ENCODE data around the gene FAM117B.

Gene FAM117B

DNA sequence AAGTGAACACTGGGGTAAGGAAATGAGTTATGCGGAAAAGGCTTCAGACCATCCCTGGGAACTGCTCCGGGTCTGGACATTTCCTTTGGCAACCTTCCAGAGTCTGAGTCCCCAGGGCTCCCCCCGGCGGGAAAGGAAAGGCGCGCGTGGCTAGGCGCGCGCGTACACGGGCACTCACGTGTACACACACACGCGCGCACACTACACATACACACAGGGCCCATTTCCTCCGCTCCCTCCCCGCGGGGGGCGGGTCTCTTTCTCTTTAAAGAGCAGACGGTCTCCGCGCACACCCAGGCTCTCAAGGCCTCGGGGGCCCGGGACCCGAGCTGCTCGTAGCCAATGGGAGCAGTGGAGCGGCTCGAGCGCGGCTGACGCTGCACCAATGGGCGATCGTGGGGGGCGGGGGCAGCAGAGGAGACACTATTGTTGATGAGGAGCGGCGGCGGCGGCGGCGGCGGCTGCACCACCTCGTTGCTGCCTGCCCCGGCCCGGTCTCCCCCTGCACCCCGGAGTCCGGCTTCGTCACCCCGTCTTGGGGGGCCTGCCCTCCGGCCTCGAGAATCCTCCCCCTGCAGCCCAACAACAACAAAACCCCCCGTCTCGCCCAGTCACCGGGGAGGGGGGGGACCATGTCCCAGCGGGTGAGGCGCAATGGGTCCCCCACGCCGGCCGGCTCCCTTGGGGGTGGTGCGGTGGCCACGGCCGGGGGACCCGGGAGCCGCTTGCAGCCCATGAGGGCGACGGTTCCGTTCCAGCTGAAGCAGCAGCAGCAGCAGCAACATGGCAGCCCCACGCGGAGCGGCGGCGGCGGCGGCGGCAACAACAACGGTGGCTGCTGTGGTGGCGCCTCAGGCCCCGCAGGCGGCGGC is at the start of gene FAM117B:
Gene FAM117B (plus strand): TSS at position 414 of the 872 bp plus-strand sequence. CDS start 219 bp downstream, at position 633.
- H3K27ac ChIP-seq, result peak within 1 kb of the TSS; percentile 67
- TF ChIP-seq, protein P1, sequence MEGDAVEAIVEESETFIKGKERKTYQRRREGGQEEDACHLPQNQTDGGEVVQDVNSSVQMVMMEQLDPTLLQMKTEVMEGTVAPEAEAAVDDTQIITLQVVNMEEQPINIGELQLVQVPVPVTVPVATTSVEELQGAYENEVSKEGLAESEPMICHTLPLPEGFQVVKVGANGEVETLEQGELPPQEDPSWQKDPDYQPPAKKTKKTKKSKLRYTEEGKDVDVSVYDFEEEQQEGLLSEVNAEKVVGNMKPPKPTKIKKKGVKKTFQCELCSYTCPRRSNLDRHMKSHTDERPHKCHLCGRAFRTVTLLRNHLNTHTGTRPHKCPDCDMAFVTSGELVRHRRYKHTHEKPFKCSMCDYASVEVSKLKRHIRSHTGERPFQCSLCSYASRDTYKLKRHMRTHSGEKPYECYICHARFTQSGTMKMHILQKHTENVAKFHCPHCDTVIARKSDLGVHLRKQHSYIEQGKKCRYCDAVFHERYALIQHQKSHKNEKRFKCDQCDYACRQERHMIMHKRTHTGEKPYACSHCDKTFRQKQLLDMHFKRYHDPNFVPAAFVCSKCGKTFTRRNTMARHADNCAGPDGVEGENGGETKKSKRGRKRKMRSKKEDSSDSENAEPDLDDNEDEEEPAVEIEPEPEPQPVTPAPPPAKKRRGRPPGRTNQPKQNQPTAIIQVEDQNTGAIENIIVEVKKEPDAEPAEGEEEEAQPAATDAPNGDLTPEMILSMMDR (conservative IDR thresholded peaks at IDR 0.05; ENCODE audit: low read depth, low read length), result no peak
- H3K9ac ChIP-seq, result peak within 1 kb of the TSS; percentile 73

DNA sequence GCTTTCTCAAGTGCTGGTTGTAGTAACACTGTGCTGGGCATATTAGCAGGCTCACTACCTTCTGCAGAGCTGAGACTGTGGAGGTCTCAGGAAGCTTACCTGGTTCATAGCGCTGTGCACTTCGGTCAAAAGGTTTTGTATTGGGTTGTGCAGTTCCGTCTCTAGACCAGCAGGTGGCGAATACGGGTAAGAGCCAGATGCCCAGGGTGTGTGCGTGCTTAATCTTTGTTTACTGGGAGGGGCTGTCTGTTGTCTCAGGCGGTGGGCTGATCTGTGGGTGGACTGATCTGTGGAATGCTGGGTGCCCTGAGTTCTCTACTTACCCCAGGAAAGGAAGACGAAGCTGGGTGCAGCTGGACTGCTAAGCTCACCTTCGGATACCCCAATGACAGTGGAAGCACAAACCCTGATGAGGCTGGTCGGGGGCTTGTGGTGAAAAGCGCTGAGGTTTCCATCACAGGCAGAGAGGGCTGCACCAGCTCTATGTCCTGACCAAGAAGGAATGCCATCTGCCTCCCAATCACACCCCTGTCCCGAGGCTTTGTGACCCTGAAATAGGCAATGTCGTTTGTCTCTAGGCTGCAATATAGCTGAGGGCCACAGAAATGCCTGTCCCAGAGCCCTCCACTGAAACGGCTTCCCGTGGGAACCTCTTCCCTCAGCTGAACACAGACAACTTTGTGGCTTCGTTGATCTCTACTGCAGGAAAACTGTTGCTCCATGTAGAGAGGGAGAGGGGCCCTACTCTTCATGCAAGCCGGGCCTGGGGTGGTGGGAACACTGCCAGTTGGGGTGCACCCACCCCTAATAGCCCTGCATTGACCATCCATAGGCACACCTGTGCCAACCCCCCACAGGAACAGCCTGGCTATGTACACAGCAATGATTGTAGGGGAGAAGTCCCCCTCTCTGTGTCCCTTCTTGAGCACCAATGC is 45.9 kb upstream of the FAM117B start:
- H3K27ac ChIP-seq, result no peak overlapping the region
- TF ChIP-seq, protein P1 (conservative IDR thresholded peaks at IDR 0.05; ENCODE audit: low read depth, low read length), result peak; percentile 94
- no peak overlapping the region for H3K9ac ChIP-seq

More for the DNA sequence above, at the start of gene FAM117B:
- Histone ChIP-seq H3K36me3 (ENCODE audit: insufficient read depth) (no peaks in the 10 kb centered on the region), H3K4me1 (ENCODE audit: low read depth, poor library complexity, severe bottlenecking) (peaks cover 15% of the 10 kb centered on the region), H3K27me3 (ENCODE audit: insufficient read depth, low read depth) (no peaks in the 10 kb centered on the region), H3K4me2 (peak within 1 kb of the TSS; percentile 80), H3K4me3 (IDR thresholded peaks at IDR 0.05; ENCODE audit: insufficient read depth, low read depth, low read length) (peak within 1 kb of the TSS; percentile 18), H2AFZ (ENCODE audit: low read depth) (peak within 1 kb of the TSS; percentile 91), H3K79me2 (ENCODE audit: insufficient read depth, low read depth) (peaks cover 7% of the 10 kb centered on the region; the same call in 1 of the 2 replicates), H4K20me1 (ENCODE audit: insufficient read depth) (no peaks in the 10 kb centered on the region)

DNA sequence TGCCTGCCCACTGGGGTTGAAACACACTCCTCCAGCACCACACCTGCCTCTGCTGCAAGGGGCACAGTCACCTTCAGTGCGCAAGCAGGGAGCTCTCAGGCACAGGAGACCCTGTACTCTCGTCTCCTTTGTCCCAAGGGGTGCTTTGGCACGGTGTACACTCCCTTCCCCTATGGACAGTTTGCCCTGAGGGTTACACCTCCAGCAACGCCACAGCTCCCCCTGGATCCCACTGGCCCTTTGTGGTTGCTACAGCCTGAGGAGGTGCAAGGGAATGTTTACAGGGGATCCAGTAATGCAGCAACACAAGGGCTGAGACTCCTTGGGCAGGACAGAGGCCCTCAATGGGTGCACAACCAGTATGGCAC is 45.2 kb upstream of the FAM117B start:
- no peak overlapping the region; the same call in 1 of the 2 replicates for H2AFZ ChIP-seq (ENCODE audit: low read depth)
- no peak overlapping the region for H3K9ac ChIP-seq
- no peak overlapping the region for H3K27ac ChIP-seq
- no peaks in the 10 kb centered on the region for H3K4me1 ChIP-seq (ENCODE audit: low read depth, poor library complexity, severe bottlenecking)
- H4K20me1 ChIP-seq (ENCODE audit: insufficient read depth), result no peaks in the 10 kb centered on the region
- TF ChIP-seq, protein P1 (conservative IDR thresholded peaks at IDR 0.05; ENCODE audit: low read depth, low read length), result no peak
- no peak overlapping the region for H3K4me3 ChIP-seq (IDR thresholded peaks at IDR 0.05; ENCODE audit: insufficient read depth, low read depth, low read length)
- no peaks in the 10 kb centered on the region for H3K79me2 ChIP-seq (ENCODE audit: insufficient read depth, low read depth)
- no peaks in the 10 kb centered on the region for H3K36me3 ChIP-seq (ENCODE audit: insufficient read depth)
- no peak overlapping the region for H3K4me2 ChIP-seq
- no peaks in the 10 kb centered on the region for H3K27me3 ChIP-seq (ENCODE audit: insufficient read depth, low read depth)

More for the DNA sequence above, 45.9 kb upstream of the FAM117B start:
- H3K4me2 ChIP-seq, result peak overlapping the region; percentile 33; the same call in 1 of the 2 replicates
- H4K20me1 ChIP-seq (ENCODE audit: insufficient read depth), result no peaks in the 10 kb centered on the region
- H2AFZ ChIP-seq (ENCODE audit: low read depth), result peak overlapping the region; percentile 74
- H3K4me1 ChIP-seq (ENCODE audit: low read depth, poor library complexity, severe bottlenecking), result no peaks in the 10 kb centered on the region
- H3K27me3 ChIP-seq (ENCODE audit: insufficient read depth, low read depth), result no peaks in the 10 kb centered on the region
- no peak overlapping the region for H3K4me3 ChIP-seq (IDR thresholded peaks at IDR 0.05; ENCODE audit: insufficient read depth, low read depth, low read length)
- no peaks in the 10 kb centered on the region for H3K79me2 ChIP-seq (ENCODE audit: insufficient read depth, low read depth)
- no peaks in the 10 kb centered on the region for H3K36me3 ChIP-seq (ENCODE audit: insufficient read depth)

DNA sequence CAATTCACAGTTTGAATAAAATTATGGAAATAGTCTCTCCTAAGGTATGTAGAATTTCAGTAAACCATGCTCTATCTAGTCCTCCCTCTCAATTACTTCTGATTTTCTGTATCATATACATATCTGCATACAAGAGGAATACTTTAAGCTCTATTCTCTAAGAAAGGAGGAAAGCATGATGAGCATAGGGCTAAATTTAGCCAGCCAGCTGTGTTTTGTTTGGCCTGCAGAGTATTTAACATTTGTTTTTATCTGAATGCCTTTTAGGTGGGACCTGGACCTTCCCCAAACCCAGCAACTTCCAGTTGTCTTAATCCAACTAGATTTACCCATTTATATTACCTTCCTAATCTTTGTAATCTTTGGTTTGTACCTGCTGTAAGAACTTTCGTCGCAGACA is 42.2 kb upstream of the FAM117B start:
- TF ChIP-seq, protein P1 (conservative IDR thresholded peaks at IDR 0.05; ENCODE audit: low read depth, low read length), result no peak
- Histone ChIP-seq H3K36me3 (ENCODE audit: insufficient read depth) (no peaks in the 10 kb centered on the region), H4K20me1 (ENCODE audit: insufficient read depth) (no peaks in the 10 kb centered on the region), H3K4me3 (IDR thresholded peaks at IDR 0.05; ENCODE audit: insufficient read depth, low read depth, low read length) (no peak overlapping the region), H3K79me2 (ENCODE audit: insufficient read depth, low read depth) (no peaks in the 10 kb centered on the region), H3K9ac (no peak overlapping the region), H3K4me1 (ENCODE audit: low read depth, poor library complexity, severe bottlenecking) (no peaks in the 10 kb centered on the region), H3K27me3 (ENCODE audit: insufficient read depth, low read depth) (no peaks in the 10 kb centered on the region), H2AFZ (ENCODE audit: low read depth) (no peak overlapping the region), H3K4me2 (no peak overlapping the region), H3K27ac (no peak overlapping the region)
